Measurements from ENCODE around the gene BIN2.
A peak's percentile ranks its signal among the peaks of the same experiment; 100 is the strongest.
"Not testable (repeated sequence)": the region's sequence is repeated elsewhere in the genome, so short reads cannot be mapped to it uniquely, and the experiment has no call there.

BIN2 gene

DNA sequence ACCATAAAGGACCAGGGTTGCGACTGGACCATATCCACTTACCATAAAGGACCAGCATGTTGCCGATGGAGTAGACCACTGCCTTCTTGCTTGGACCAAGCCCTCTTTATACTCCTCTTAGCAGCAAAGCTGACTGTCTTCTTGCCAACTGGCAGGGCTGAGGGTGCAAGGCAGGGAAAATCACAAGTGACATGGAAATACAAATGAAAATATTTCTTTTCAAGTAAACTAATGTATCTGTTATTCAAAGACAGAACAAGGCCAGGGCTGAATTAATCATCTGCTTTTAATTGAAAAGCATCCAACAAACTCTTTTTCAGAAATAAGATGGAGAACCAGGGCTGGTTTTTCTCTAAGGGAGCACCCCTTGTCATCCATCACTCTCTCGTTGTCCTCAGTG is 22.6 kb upstream of the BIN2 start, which contains the start of gene CELA1:
Gene CELA1, minus strand, starts transcription at position 99 of the 400 bp plus-strand sequence. Its CDS starts 41 bp downstream, at position 58.
- TF ChIP-seq, protein P1, sequence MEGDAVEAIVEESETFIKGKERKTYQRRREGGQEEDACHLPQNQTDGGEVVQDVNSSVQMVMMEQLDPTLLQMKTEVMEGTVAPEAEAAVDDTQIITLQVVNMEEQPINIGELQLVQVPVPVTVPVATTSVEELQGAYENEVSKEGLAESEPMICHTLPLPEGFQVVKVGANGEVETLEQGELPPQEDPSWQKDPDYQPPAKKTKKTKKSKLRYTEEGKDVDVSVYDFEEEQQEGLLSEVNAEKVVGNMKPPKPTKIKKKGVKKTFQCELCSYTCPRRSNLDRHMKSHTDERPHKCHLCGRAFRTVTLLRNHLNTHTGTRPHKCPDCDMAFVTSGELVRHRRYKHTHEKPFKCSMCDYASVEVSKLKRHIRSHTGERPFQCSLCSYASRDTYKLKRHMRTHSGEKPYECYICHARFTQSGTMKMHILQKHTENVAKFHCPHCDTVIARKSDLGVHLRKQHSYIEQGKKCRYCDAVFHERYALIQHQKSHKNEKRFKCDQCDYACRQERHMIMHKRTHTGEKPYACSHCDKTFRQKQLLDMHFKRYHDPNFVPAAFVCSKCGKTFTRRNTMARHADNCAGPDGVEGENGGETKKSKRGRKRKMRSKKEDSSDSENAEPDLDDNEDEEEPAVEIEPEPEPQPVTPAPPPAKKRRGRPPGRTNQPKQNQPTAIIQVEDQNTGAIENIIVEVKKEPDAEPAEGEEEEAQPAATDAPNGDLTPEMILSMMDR (IDR thresholded peaks at IDR 0.05; ENCODE audit: insufficient read depth, low read depth, low read length, missing control alignments) = no peak
- no peak within 1 kb of the TSS for H3K4me3 ChIP-seq (ENCODE audit: low read depth, low read length)
- no peak for DNase-seq (ENCODE audit: low read depth)

GRCh38 chr12:51345681-51346080 is 21.7 kb upstream of the BIN2 start:
- TF ChIP-seq, protein P1 (IDR thresholded peaks at IDR 0.05; ENCODE audit: insufficient read depth, low read depth, low read length, missing control alignments) = no peak
- no peak for DNase-seq (ENCODE audit: low read depth)
- H3K4me3 ChIP-seq (ENCODE audit: low read depth, low read length) = no peak overlapping the region

- TF ChIP-seq, protein P1 (IDR thresholded peaks at IDR 0.05; ENCODE audit: insufficient read depth, low read depth, low read length, missing control alignments) = no peak
- no peak overlapping the region for H3K4me3 ChIP-seq (ENCODE audit: low read depth, low read length)
- no peak for DNase-seq (ENCODE audit: low read depth)
Observed at GRCh38 chr12:51343201-51343600, 19.2 kb upstream of the BIN2 start.

- H3K4me3 ChIP-seq (ENCODE audit: low read depth, low read length) = no peak overlapping the region
- TF ChIP-seq, protein P1 (IDR thresholded peaks at IDR 0.05; ENCODE audit: insufficient read depth, low read depth, low read length, missing control alignments) = no peak
- DNase-seq (ENCODE audit: low read depth) = no peak
Observed at GRCh38 chr12:51342416-51342815, 18.4 kb upstream of the BIN2 start.

- H3K4me3 ChIP-seq (ENCODE audit: low read depth, low read length) = no peak overlapping the region
- TF ChIP-seq, protein P1 (IDR thresholded peaks at IDR 0.05; ENCODE audit: insufficient read depth, low read depth, low read length, missing control alignments) = peak; percentile 99
- DNase-seq (ENCODE audit: low read depth) = peak; percentile 80
Observed at GRCh38 chr12:51341251-51342007, 17.5 kb upstream of the BIN2 start.

GRCh38 chr12:51339750-51340149 is 15.8 kb upstream of the BIN2 start:
- DNase-seq (ENCODE audit: low read depth) = no peak
- no peak overlapping the region for H3K4me3 ChIP-seq (ENCODE audit: low read depth, low read length)
- TF ChIP-seq, protein P1 (IDR thresholded peaks at IDR 0.05; ENCODE audit: insufficient read depth, low read depth, low read length, missing control alignments) = no peak

DNA sequence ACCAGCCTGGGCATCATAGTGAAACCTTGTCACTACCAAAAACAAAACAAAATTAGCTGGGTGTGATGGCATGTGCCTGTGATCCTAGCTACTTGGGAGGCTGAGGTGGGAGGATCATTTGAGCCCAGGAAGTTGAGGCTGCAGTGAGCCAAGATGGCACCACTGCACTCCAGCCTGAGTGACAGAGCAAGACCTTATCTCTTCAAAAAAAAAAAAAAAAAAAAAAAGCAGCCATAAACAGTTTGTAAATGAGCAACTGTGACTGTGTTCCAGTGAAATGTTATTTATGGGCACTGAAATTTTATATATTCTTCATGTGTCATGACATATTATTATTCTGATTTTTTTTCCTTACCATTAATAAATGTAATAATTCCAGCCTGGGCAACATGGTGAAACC is 13.4 kb upstream of the BIN2 start:
- not testable (repeated sequence) for DNase-seq (ENCODE audit: low read depth); H3K4me3 ChIP-seq (ENCODE audit: low read depth, low read length)

Measured in GM12865 (cell line).